Peyer's patch (tissue), 4 donors: Measurements from ENCODE around the gene GAS1. TPM values are rescaled to one million over a fixed set of nuclear protein-coding genes. Genes with fewer than 3 reads are reported as not detected.

Source experiments
- DNase-seq, 3 donors: peaks; one replicate each; pipeline ENCODE4 v3.0.0-alpha.2; 2017 to 2019
- H3K27ac ChIP-seq, 4 donors: fragments of 200-600 bp; sonication (generic); one replicate each; pipeline ENCODE4 v1.5.1; 2016 to 2019
- H3K27me3 ChIP-seq, 2 donors: fragments of 200-600 bp; sonication (generic); one replicate each; pipeline ENCODE4 v1.5.1; 2019
- H3K36me3 ChIP-seq, 3 donors: fragments of 200-600 bp; sonication (generic); one replicate each; pipeline ENCODE4 v1.5.1; 2016 to 2019
- H3K4me1 ChIP-seq, 4 donors: fragments of 200-600 bp; sonication (generic); one replicate each; pipeline ENCODE4 v1.5.1; 2016 to 2019
- H3K4me3 ChIP-seq, 4 donors: fragments of 200-600 bp; sonication (generic); 1 replicate in 3 of 4; 2 replicates in 1 of 4; pipeline ENCODE4 v1.5.1; 2016 to 2019; ENCODE audit warnings: mild to moderate bottlenecking in 1 of 4
- H3K9me3 ChIP-seq, 4 donors: fragments of 200-600 bp; sonication (generic); one replicate each; pipeline ENCODE4 v1.5.1; 2016 to 2019; ENCODE audit warnings: mild to moderate bottlenecking in 1 of 4
- POLR2A ChIP-seq, 2 donors: fragments of 450-650 bp; IDR thresholded peaks; one replicate each; pipeline ENCODE4 v1.5.1; 2017; ENCODE audit warnings: antibody characterized with exemption in 2 of 2, mild to moderate bottlenecking in 2 of 2, moderate library complexity in 2 of 2
- total RNA-seq, 4 donors: library from RNA; depleted of rRNA; stranded (reverse); fragments of >200 nt; gene quantifications; one replicate each; pipeline ENCODE4 v1.1.0, GENCODE V29; 2016
- TF ChIP-seq, protein P1 (sequence below), 6 experiments: fragments of 450-650 bp in 4 of 6; fragments of 200-600 bp in 2 of 6; sonication (generic) in 1 of 6; IDR thresholded peaks; one replicate each; pipeline ENCODE4 v1.5.1; 2017 to 2019; ENCODE audit warnings: antibody characterized with exemption in 6 of 6, mild to moderate bottlenecking in 3 of 6, moderate library complexity in 1 of 6

The GAS1 gene
- total RNA-seq, 4 donors from 2014 or later, result 2.3 to 22.1 (median 9.8) TPM

DNA sequence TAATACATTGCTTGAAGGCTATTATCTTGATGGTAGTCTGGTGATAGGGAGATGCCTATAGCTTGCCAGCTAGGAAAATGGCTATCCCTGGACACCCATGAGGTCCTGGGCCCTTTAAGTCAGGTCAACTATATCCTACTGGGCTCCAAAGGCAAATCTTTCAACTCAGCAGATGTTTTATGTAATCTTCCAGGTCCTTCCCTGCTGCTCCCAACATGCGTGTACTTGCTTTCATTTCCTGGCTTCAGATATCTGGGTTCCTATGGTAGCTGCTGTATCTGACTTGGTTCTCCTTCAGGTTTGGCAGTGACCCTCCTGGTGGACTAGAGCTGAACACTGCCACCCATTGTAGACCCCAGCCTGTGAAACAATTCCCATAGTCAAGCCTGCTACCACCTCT, 32.4 kb upstream of the GAS1 start:
- Histone ChIP-seq H3K9me3 (no peaks in the 10 kb centered on the region), H3K4me1 (no peaks in the 10 kb centered on the region), H3K27me3 (no peaks in the 10 kb centered on the region), H3K4me3 (no peak overlapping the region), H3K36me3 (no peaks in the 10 kb centered on the region), H3K27ac (no peak overlapping the region)
- no peak for TF ChIP-seq POLR2A (IDR thresholded peaks at IDR 0.05)
- TF ChIP-seq, protein P1, sequence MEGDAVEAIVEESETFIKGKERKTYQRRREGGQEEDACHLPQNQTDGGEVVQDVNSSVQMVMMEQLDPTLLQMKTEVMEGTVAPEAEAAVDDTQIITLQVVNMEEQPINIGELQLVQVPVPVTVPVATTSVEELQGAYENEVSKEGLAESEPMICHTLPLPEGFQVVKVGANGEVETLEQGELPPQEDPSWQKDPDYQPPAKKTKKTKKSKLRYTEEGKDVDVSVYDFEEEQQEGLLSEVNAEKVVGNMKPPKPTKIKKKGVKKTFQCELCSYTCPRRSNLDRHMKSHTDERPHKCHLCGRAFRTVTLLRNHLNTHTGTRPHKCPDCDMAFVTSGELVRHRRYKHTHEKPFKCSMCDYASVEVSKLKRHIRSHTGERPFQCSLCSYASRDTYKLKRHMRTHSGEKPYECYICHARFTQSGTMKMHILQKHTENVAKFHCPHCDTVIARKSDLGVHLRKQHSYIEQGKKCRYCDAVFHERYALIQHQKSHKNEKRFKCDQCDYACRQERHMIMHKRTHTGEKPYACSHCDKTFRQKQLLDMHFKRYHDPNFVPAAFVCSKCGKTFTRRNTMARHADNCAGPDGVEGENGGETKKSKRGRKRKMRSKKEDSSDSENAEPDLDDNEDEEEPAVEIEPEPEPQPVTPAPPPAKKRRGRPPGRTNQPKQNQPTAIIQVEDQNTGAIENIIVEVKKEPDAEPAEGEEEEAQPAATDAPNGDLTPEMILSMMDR (IDR thresholded peaks at IDR 0.05), result no peak
- no peak for DNase-seq

DNA sequence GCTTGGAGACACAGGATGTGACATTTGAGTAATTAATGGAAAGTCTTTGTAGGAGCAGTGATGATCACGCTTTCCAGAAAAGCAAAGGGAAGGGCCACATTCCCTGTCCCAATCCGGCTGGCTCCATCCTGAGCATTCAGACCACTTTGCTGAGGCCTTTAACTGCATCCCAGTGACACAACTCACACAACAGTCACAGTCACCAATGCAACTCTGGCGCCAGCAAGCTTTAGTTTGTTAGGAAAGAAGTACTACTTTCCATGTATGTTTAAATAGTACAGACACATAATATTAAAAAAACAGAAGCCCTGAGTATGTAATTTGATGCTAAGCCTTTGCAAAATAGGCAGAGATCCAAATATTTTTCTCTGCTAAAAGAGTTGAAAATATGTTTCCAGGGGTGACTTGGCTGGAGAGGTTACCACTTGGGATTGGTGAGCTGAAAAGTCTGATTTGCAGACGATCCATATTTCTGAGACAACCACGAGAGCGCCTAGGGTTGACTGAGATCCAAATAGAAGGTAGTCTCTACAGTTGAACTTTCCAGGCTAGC, 31.7 kb upstream of the GAS1 start:
- H3K36me3 ChIP-seq, result no peaks in the 10 kb centered on the region
- no peaks in the 10 kb centered on the region for H3K4me1 ChIP-seq
- no peak for DNase-seq
- H3K27ac ChIP-seq, result no peak overlapping the region
- no peak for TF ChIP-seq POLR2A (IDR thresholded peaks at IDR 0.05)
- TF ChIP-seq, protein P1 (IDR thresholded peaks at IDR 0.05), result no peak
- H3K9me3 ChIP-seq, result no peaks in the 10 kb centered on the region
- H3K27me3 ChIP-seq, result no peaks in the 10 kb centered on the region
- H3K4me3 ChIP-seq, result no peak overlapping the region

DNA sequence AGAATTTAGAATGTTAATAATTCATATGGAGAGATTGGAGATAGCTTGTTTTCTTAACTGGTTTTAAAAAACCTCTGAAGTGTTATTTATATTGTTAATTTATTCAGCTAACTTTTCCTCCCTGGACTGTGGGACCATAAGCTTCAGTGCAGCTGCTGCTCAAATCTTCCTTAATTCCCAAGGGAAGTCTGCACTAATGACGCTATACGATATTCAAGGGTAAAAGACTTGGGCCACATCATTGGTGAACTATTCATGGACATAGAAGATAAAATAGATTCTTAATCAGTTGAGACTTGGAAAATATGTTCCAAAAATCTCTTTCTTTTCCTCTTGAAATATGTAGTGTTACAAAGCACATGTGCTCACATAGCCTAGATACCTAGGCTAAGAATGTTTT, 31.1 kb upstream of the GAS1 start:
- TF ChIP-seq, protein P1 (IDR thresholded peaks at IDR 0.05), result no peak
- no peak for TF ChIP-seq POLR2A (IDR thresholded peaks at IDR 0.05)
- Histone ChIP-seq H3K4me3 (no peak overlapping the region), H3K4me1 (no peaks in the 10 kb centered on the region), H3K36me3 (no peaks in the 10 kb centered on the region), H3K9me3 (no peaks in the 10 kb centered on the region), H3K27me3 (no peaks in the 10 kb centered on the region), H3K27ac (no peak overlapping the region)
- no peak for DNase-seq

DNA sequence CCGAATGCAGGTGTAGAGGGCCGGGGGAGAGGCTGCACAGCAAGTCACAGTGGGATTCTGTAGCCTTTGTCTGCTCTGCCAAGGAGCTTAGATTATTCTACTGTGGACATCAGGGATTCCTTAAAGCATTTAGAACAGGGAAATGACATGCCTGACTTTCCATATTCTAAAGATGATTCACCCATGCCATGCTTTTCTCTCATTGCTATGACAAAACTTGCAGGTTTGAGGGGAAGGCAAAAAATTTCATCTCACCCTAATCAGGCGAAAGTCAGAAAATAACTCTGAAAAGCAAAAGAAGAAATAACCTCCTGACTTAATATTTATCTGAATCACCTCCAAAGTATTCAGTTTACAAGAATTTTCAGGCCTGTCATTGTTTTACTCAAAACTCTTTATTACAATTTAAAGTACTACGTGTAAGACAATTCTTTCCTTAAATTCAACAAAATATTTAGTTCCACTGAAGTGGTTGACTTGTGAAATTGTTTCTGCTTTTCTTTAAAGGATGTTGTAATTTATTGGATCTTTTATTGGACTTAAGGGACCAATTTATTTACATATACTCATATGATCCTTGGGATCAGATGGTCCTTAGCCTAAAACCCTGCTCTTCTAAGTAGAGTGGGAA, 30.0 kb upstream of the GAS1 start:
- DNase-seq, result no peak
- Histone ChIP-seq H3K27ac (no peak overlapping the region), H3K4me1 (no peaks in the 10 kb centered on the region), H3K9me3 (no peaks in the 10 kb centered on the region), H3K27me3 (no peaks in the 10 kb centered on the region), H3K36me3 (no peaks in the 10 kb centered on the region), H3K4me3 (no peak overlapping the region)
- no peak for TF ChIP-seq POLR2A (IDR thresholded peaks at IDR 0.05)
- TF ChIP-seq, protein P1 (IDR thresholded peaks at IDR 0.05), result no peak

DNA sequence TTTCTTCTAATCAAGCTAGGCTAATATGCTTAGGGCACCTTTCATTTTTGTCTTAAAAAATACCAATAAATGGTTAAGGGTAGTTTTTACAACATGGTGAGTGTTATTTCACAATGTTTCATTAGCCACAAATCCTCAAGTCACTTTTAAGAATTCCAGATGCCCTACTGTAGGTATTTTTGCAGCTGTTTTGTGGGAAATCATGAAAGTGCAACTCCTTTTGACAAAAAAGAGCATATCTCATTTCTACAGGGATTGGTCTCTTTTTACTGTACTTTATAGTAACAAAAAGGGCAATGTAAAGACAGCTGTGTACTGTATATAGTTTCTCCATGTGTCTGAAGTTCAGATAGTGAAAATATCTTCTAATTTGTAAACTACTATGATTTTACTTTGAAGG, 28.3 kb upstream of the GAS1 start:
- Histone ChIP-seq H3K27me3 (no peaks in the 10 kb centered on the region), H3K4me3 (no peak overlapping the region), H3K9me3 (no peaks in the 10 kb centered on the region), H3K36me3 (no peaks in the 10 kb centered on the region), H3K4me1 (no peaks in the 10 kb centered on the region), H3K27ac (no peak overlapping the region)
- TF ChIP-seq, protein P1 (IDR thresholded peaks at IDR 0.05), result no peak
- TF ChIP-seq POLR2A (IDR thresholded peaks at IDR 0.05), result no peak
- DNase-seq, result no peak
